ENCODE measurements around the gene WNT7A. TPM values are rescaled to one million over a fixed set of nuclear protein-coding genes. Genes with fewer than 3 reads are reported as not detected.

WNT7A gene
- total RNA-seq, 3 donors from 2014 or later = not detected

- no peak for DNase-seq (ENCODE audit: low spot score in 2 of 2)
- intact Hi-C loops (cut with DNase I; ENCODE audit: low total_unique reads) = no loop called here
- Histone ChIP-seq H3K9me3 (no peaks in the 10 kb centered on the region), H3K4me1 (no peaks in the 10 kb centered on the region), H3K27ac (no peak overlapping the region), H3K4me3 (no peak overlapping the region), H3K36me3 (no peaks in the 10 kb centered on the region), H3K27me3 (no peaks in the 10 kb centered on the region)
- TF ChIP-seq POLR2AphosphoS5 (IDR thresholded peaks at IDR 0.05) (no peak), CTCF (IDR thresholded peaks at IDR 0.05) (no peak)
These were observed 103.4 kb downstream of the WNT7A start for GRCh38 chr3:13776253-13777050.

- Histone ChIP-seq H3K4me1 (no peaks in the 10 kb centered on the region), H3K9me3 (no peaks in the 10 kb centered on the region), H3K27me3 (no peaks in the 10 kb centered on the region), H3K36me3 (no peaks in the 10 kb centered on the region), H3K27ac (no peak overlapping the region), H3K4me3 (no peak overlapping the region)
- intact Hi-C loops (cut with DNase I; ENCODE audit: low total_unique reads) = no loop called here
- no peak for DNase-seq (ENCODE audit: low spot score in 2 of 2)
- TF ChIP-seq CTCF (IDR thresholded peaks at IDR 0.05) (no peak), POLR2A (IDR thresholded peaks at IDR 0.05) (no peak), POLR2AphosphoS5 (IDR thresholded peaks at IDR 0.05) (no peak)
These were observed 106.8 kb downstream of the WNT7A start for GRCh38 chr3:13772885-13773745.

GRCh38 chr3:13772321-13772745, 107.5 kb downstream of the WNT7A start:
- no peaks in the 10 kb centered on the region for H3K36me3 ChIP-seq
- intact Hi-C loops (cut with DNase I; ENCODE audit: low total_unique reads) = no loop called here
- TF ChIP-seq CTCF (IDR thresholded peaks at IDR 0.05) = no peak
- no peak for TF ChIP-seq POLR2A (IDR thresholded peaks at IDR 0.05)
- no peak for TF ChIP-seq POLR2AphosphoS5 (IDR thresholded peaks at IDR 0.05)
- no peak for DNase-seq (ENCODE audit: low spot score in 2 of 2)
- no peaks in the 10 kb centered on the region for H3K9me3 ChIP-seq
- H3K4me1 ChIP-seq = no peaks in the 10 kb centered on the region
- no peaks in the 10 kb centered on the region for H3K27me3 ChIP-seq
- H3K27ac ChIP-seq = no peak overlapping the region
- H3K4me3 ChIP-seq = no peak overlapping the region

- no peak for TF ChIP-seq POLR2A (IDR thresholded peaks at IDR 0.05)
- no peak for TF ChIP-seq POLR2AphosphoS5 (IDR thresholded peaks at IDR 0.05)
- no peak for TF ChIP-seq CTCF (IDR thresholded peaks at IDR 0.05)
- H3K36me3 ChIP-seq = no peaks in the 10 kb centered on the region
- H3K9me3 ChIP-seq = no peaks in the 10 kb centered on the region
- intact Hi-C loops (cut with DNase I; ENCODE audit: low total_unique reads) = no loop called here
- H3K27me3 ChIP-seq = no peaks in the 10 kb centered on the region
- no peaks in the 10 kb centered on the region for H3K4me1 ChIP-seq
- no peak overlapping the region for H3K4me3 ChIP-seq
- H3K27ac ChIP-seq = no peak overlapping the region
- no peak for DNase-seq (ENCODE audit: low spot score in 2 of 2)
These were observed 108.4 kb downstream of the WNT7A start for GRCh38 chr3:13771496-13771895.

Data from breast epithelium (tissue), 4 donors.